Skeletal muscle tissue (tissue), 4 donors: ENCODE results near the gene GCA. TPM values are rescaled to one million over a fixed set of nuclear protein-coding genes. Genes with fewer than 3 reads are reported as not detected.

Experiments used
- H3K27ac ChIP-seq: one replicate; pipeline ENCODE4 v1.7.0; 2013; ENCODE audit warnings: mild to moderate bottlenecking, low read depth, low read length, inconsistent platforms
- H3K27me3 ChIP-seq, 3 donors: one replicate each; pipeline ENCODE4 v1.7.0; 2013; ENCODE audit warnings: low read length in 3 of 3; ENCODE audit not compliant: control insufficient read depth in 3 of 3, insufficient read depth in 3 of 3
- H3K36me3 ChIP-seq, 3 donors: one replicate each; pipeline ENCODE4 v1.7.0; 2013; ENCODE audit warnings: low read length in 3 of 3; ENCODE audit not compliant: control insufficient read depth in 3 of 3, insufficient read depth in 3 of 3
- H3K4me1 ChIP-seq, 3 donors: one replicate each; pipeline ENCODE4 v1.7.0; 2013; ENCODE audit warnings: low read length in 3 of 3, mild to moderate bottlenecking in 3 of 3; ENCODE audit not compliant: control insufficient read depth in 3 of 3, insufficient read depth in 3 of 3
- H3K4me3 ChIP-seq, 3 donors: one replicate each; pipeline ENCODE4 v1.7.0; 2013; ENCODE audit warnings: low read length in 3 of 3
- H3K9ac ChIP-seq, 3 donors: one replicate each; pipeline ENCODE4 v1.7.0; 2013; ENCODE audit warnings: low read length in 3 of 3, mild to moderate bottlenecking in 3 of 3, moderate library complexity in 2 of 3, low read depth in 1 of 3
- H3K9me3 ChIP-seq, 3 donors: one replicate each; pipeline ENCODE4 v1.7.0; 2013; ENCODE audit warnings: low read length in 3 of 3; ENCODE audit not compliant: control insufficient read depth in 3 of 3
- total RNA-seq: library from RNA; depleted of rRNA; stranded (reverse); fragments of >200 nt; gene quantifications from one replicate; pipeline ENCODE4 v1.2.3, GENCODE V29; 2014
- donor health status: Osteomylitis.

GCA gene
- total RNA-seq = 20.4 TPM

DNA sequence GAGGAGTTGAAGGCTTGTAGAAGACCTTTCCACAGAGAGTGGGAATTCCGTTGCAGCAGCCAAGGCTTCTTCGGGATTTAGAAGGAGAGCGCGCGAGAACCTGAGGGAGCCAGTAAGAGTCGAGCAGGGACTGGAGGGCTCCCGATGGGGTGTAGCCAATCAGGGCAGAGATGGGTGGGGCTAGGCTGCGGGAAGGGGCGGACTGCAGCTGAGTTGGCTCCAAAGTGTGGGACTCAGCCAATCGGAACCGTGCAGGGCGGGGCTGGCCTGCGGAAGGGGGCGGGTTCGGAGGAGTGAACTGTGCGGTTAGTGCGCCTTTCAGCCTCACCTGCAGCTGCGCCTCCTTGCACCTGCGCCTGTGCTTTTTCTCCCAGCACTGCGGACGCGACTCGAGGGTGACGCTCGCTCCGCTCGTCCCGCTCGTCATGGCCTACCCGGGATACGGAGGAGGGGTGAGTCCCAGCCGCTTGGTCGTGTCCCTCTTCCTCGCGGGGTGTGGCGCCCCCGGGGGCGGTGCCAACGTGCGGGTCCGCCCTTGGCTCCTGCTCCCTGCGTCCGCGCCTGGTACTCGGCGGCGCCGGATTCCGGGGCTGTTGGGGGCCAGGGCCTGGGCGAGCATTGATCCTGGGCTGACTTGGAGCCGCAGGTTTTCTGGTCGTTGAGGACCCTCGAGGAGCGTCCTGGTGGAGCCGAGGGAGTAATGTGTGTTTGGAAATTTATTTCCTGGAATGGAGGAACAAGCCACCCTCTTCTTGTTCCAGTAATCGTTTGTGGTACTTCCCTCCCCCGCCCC is at the start of gene GCA:
Gene GCA, plus strand, starts transcription at position 309 of the 793 bp plus-strand sequence. Its CDS starts 117 bp downstream, at position 426.
- H3K9ac ChIP-seq = peak within 1 kb of the TSS; percentile 66 to 79 (median 77)
- peaks cover 0 to 7% (median 5%) of the 10 kb centered on the region in 3 donors for H3K4me1 ChIP-seq
- H3K4me3 ChIP-seq = peak within 1 kb of the TSS; percentile 87 to 97 (median 96)
- no peaks in the 10 kb centered on the region for H3K27me3 ChIP-seq
- no peaks in the 10 kb centered on the region for H3K36me3 ChIP-seq
- H3K27ac ChIP-seq = peak within 1 kb of the TSS; percentile 31
- no peaks in the 10 kb centered on the region for H3K9me3 ChIP-seq

DNA sequence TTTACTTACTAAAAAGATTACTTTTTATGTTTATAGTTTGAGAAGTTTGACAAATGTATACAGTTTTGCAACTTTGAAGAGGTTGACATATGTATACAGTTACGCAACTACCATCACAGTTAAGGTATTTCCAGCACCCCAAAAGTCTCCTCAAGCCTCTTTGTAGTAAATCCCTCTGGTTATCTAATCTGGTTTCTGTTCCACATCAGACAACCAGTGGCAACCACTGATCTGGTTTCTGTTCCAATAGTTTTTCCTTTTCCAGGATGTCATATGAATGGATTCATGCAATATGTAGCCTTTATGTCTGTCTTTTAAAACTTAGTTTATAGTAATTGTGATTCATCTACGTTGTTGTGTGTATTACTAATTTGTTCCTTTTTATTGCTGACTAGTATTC is 48.9 kb upstream of the GCA start:
- Histone ChIP-seq H3K9me3 (no peaks in the 10 kb centered on the region), H3K36me3 (no peaks in the 10 kb centered on the region), H3K4me3 (no peak overlapping the region), H3K4me1 (no peaks in the 10 kb centered on the region), H3K9ac (no peak overlapping the region), H3K27ac (no peak overlapping the region), H3K27me3 (no peaks in the 10 kb centered on the region)

GRCh38 chr2:162297925-162298552 is 45.9 kb upstream of the GCA start:
- no peak overlapping the region for H3K9ac ChIP-seq
- no peak overlapping the region for H3K4me3 ChIP-seq
- no peak overlapping the region for H3K27ac ChIP-seq
- H3K9me3 ChIP-seq = no peaks in the 10 kb centered on the region
- no peaks in the 10 kb centered on the region for H3K4me1 ChIP-seq
- H3K27me3 ChIP-seq = no peaks in the 10 kb centered on the region
- H3K36me3 ChIP-seq = no peaks in the 10 kb centered on the region

DNA sequence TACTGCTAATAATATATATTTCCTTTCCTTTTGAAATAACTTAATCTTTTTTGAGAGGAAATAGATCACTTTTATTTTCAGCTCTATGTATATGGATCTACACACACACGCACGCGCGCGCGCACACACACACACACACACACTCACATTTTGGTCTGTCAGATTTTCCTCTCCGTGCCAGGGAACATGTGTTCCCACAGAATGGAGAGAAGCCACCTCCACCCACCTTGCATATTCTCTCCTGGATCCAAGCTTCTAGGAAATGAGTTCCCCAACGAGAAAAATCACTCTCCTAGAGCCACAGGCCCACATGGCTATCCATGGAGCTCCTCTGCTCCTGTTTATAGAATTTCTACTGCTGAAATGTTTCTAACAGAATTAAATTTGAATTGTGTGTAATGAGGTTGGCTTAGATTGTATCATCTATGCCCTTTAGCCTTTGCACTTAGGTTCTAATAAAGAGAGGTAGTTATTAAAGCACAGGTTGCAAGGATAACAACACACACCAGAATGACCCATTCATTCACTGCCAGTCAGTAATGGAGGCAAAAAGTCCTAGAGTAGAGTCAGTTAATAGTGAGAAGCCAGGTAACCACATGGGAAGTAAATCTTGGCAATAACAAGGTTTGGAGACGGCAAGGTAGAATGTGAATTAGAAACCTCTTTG is 45.1 kb upstream of the GCA start:
- Histone ChIP-seq H3K4me3 (no peak overlapping the region), H3K36me3 (no peaks in the 10 kb centered on the region), H3K4me1 (no peaks in the 10 kb centered on the region), H3K9me3 (no peaks in the 10 kb centered on the region), H3K27me3 (no peaks in the 10 kb centered on the region), H3K27ac (no peak overlapping the region), H3K9ac (no peak overlapping the region)

DNA sequence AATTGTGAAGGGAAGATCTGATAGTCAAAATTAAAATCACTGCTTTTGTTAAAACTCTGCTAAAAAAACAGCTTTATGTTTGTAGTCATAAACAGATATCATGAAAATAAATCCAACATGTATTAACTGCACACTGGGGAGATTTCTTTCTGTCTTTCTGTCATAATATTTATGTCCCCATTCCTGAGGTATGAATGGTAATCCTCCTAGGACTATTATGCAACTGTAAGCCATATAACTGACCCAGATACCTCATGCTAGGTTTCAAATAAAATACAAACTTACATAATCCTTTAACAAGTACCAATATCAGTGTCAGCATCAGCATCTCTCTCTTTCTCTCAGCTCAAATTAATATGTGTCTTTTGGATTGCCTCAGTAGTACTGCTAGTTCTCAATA is 43.7 kb upstream of the GCA start:
- Histone ChIP-seq H3K27me3 (no peaks in the 10 kb centered on the region), H3K9ac (no peak overlapping the region), H3K4me1 (no peaks in the 10 kb centered on the region), H3K4me3 (no peak overlapping the region), H3K9me3 (no peaks in the 10 kb centered on the region), H3K36me3 (no peaks in the 10 kb centered on the region), H3K27ac (no peak overlapping the region)

DNA sequence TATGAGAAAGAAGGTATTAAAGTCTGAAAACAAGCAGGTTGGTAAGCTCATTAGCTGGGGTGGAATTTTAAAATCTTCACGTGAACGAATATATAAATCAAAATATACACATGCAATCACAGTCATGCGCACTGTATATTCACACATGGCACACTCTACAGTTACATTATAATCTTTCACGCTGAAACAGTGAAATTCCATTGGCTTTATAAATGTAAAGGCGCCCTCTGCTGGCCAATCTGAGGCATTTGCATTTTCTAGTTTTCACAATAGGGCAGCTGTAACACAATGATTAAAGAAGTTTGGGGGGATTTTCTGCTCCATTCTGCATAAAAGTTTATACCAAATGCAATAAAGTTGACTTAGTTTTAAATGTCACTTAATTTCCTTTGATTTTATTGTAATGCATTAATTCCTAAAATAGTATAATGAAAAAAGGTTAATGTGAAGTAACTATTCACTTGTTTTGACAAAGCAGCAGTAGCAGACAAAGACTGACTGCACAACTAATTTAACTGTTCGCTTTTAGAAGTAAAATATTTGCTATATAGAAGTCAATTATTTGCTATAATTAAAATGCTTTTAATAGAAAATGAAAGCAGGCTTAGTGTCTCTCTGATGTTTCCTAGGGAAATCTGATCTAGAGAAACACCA is 42.7 kb upstream of the GCA start:
- H3K4me1 ChIP-seq = no peaks in the 10 kb centered on the region
- H3K9me3 ChIP-seq = no peaks in the 10 kb centered on the region
- peak overlapping the region in 1 of 3 donors; percentile 11 for H3K4me3 ChIP-seq
- no peak overlapping the region for H3K27ac ChIP-seq
- peak overlapping the region in 1 of 3 donors; percentile 2 for H3K9ac ChIP-seq
- H3K36me3 ChIP-seq = no peaks in the 10 kb centered on the region
- H3K27me3 ChIP-seq = no peaks in the 10 kb centered on the region

DNA sequence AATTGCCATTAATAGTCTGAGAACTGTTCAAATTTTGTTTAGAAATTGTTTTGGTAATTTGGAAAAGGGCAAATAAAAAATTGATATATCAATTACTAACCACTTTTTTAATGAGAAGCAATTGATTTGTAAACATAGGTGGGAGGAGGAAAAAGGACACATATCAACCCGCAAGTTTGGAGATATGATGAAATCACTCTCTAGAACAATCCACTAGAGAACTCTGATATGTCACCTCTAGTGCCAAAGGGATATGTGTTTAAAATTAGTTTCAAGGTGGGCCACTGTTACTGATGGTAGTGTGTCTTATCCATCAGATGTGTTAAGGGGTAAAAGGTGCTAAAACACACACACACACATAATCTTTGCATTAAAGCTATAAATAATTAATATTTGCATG is 42.1 kb upstream of the GCA start:
- H3K9me3 ChIP-seq = no peaks in the 10 kb centered on the region
- H3K27me3 ChIP-seq = no peaks in the 10 kb centered on the region
- no peak overlapping the region for H3K9ac ChIP-seq
- H3K27ac ChIP-seq = no peak overlapping the region
- H3K4me1 ChIP-seq = no peaks in the 10 kb centered on the region
- H3K36me3 ChIP-seq = no peaks in the 10 kb centered on the region
- no peak overlapping the region for H3K4me3 ChIP-seq

DNA sequence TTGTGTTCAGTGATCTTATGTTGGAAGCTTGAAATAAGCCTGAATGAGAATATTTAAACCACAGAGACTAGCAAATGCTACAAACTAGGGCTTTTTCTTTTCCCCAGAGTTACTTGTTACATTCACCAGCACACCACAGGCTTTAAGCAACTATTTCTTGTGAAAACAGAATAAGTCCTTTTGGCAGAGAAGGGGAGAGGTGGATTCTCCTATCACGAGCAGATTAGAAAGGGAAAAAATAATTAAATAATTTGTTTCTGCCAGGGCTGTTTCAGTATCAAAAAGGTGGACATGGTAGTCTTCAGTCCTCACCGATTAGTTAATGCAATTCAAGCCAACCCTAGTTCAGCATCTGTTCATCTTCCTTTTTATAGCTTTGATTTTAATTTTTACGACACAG is 38.0 kb upstream of the GCA start:
- no peak overlapping the region for H3K9ac ChIP-seq
- H3K4me1 ChIP-seq = no peaks in the 10 kb centered on the region
- H3K27me3 ChIP-seq = no peaks in the 10 kb centered on the region
- no peak overlapping the region for H3K4me3 ChIP-seq
- no peaks in the 10 kb centered on the region for H3K9me3 ChIP-seq
- no peaks in the 10 kb centered on the region for H3K36me3 ChIP-seq
- H3K27ac ChIP-seq = no peak overlapping the region

- H3K36me3 ChIP-seq = no peaks in the 10 kb centered on the region
- no peaks in the 10 kb centered on the region for H3K27me3 ChIP-seq
- H3K9ac ChIP-seq = no peak overlapping the region
- H3K4me3 ChIP-seq = no peak overlapping the region
- H3K9me3 ChIP-seq = no peaks in the 10 kb centered on the region
- no peaks in the 10 kb centered on the region for H3K4me1 ChIP-seq
- H3K27ac ChIP-seq = no peak overlapping the region
Measured at GRCh38 chr2:162308747-162309503, 35.0 kb upstream of the GCA start.
